Tibial nerve (tissue), 4 donors: Measurements from ENCODE around the gene HOXA3.

Experiments used
- CTCF ChIP-seq, 5 experiments: fragments of 200-600 bp in 3 of 5; fragments of 450-650 bp in 2 of 5; sonication (generic) in 3 of 5; IDR thresholded peaks; one replicate each; pipeline ENCODE4 v1.5.1; 2016 to 2019; ENCODE audit warnings: antibody characterized with exemption in 5 of 5, mild to moderate bottlenecking in 3 of 5, moderate library complexity in 2 of 5
- EP300 ChIP-seq, 2 donors: sonication (generic); formaldehyde crosslinking; IDR thresholded peaks; one replicate each; pipeline ENCODE4 v1.6.1; 2017; ENCODE audit warnings: antibody characterized with exemption in 2 of 2, mild to moderate bottlenecking in 1 of 2
- POLR2A ChIP-seq, 2 donors: fragments of 450-650 bp; IDR thresholded peaks; one replicate each; pipeline ENCODE4 v1.6.1; 2017; ENCODE audit warnings: antibody characterized with exemption in 2 of 2, mild to moderate bottlenecking in 2 of 2, moderate library complexity in 2 of 2

GRCh38 chr7:27106181-27106900 lies 46.0 kb downstream of the HOXA3 start:
- no peak for TF ChIP-seq POLR2A (IDR thresholded peaks at IDR 0.05)
- TF ChIP-seq CTCF (IDR thresholded peaks at IDR 0.05) = no peak
- TF ChIP-seq EP300 (IDR thresholded peaks at IDR 0.05) = peak in 1 of 2 donors; percentile 30
